Suprapubic skin (tissue), 4 donors: ENCODE data around the gene NOS1AP. TPM values are rescaled to one million over a fixed set of nuclear protein-coding genes. Genes with fewer than 3 reads are reported as not detected.

Experiments
- DNase-seq, 2 donors: peaks; one replicate each; pipeline ENCODE4 v3.0.0-alpha.2; 2019; ENCODE audit warnings: low spot score in 2 of 2
- H3K27ac ChIP-seq: fragments of 200-600 bp; sonication (generic); one replicate; pipeline ENCODE4 v1.5.1; 2019
- H3K27me3 ChIP-seq: fragments of 200-600 bp; sonication (generic); one replicate; pipeline ENCODE4 v1.5.1; 2019
- H3K36me3 ChIP-seq: fragments of 200-600 bp; sonication (generic); one replicate; pipeline ENCODE4 v1.5.1; 2019
- H3K4me1 ChIP-seq: fragments of 200-600 bp; sonication (generic); one replicate; pipeline ENCODE4 v1.5.1; 2019
- H3K4me3 ChIP-seq: fragments of 200-600 bp; sonication (generic); one replicate; pipeline ENCODE4 v1.5.1; 2019; ENCODE audit warnings: mild to moderate bottlenecking
- H3K9me3 ChIP-seq: fragments of 200-600 bp; sonication (generic); one replicate; pipeline ENCODE4 v1.5.1; 2019
- EP300 ChIP-seq: sonication (generic); formaldehyde crosslinking; IDR thresholded peaks from one replicate; pipeline ENCODE4 v1.6.1; 2017; ENCODE audit warnings: antibody characterized with exemption
- POLR2A ChIP-seq, 2 donors: fragments of 450-650 bp; IDR thresholded peaks; one replicate each; pipeline ENCODE4 v1.6.1; 2017; ENCODE audit warnings: antibody characterized with exemption in 2 of 2, mild to moderate bottlenecking in 2 of 2, moderate library complexity in 2 of 2
- POLR2AphosphoS5 ChIP-seq, 3 donors: sonication (generic); formaldehyde crosslinking; IDR thresholded peaks; one replicate each; pipeline ENCODE4 v1.6.1; 2017; ENCODE audit warnings: antibody characterized with exemption in 3 of 3
- WGBS: methylation state at CpG from one replicate; pipeline ENCODE4 v1.1.5; 2018; 5-methylcytosine and 5-hydroxymethylcytosine counted together
- total RNA-seq, 4 donors: library from RNA; depleted of rRNA; stranded (reverse); fragments of >200 nt; gene quantifications; one replicate each; pipeline ENCODE4 v1.1.0, GENCODE V29; 2016
- TF ChIP-seq, protein P1 (sequence below), 2 donors: fragments of 200-600 bp in 1 of 2; fragments of 450-650 bp in 1 of 2; sonication (generic) in 1 of 2; IDR thresholded peaks; one replicate each; pipeline ENCODE4 v1.5.1; 2016 to 2019; ENCODE audit warnings: antibody characterized with exemption in 2 of 2, mild to moderate bottlenecking in 1 of 2, moderate library complexity in 1 of 2

The NOS1AP gene
- total RNA-seq, 4 donors from 2014 or later = 1.9 to 9.5 (median 3.3) TPM

DNA sequence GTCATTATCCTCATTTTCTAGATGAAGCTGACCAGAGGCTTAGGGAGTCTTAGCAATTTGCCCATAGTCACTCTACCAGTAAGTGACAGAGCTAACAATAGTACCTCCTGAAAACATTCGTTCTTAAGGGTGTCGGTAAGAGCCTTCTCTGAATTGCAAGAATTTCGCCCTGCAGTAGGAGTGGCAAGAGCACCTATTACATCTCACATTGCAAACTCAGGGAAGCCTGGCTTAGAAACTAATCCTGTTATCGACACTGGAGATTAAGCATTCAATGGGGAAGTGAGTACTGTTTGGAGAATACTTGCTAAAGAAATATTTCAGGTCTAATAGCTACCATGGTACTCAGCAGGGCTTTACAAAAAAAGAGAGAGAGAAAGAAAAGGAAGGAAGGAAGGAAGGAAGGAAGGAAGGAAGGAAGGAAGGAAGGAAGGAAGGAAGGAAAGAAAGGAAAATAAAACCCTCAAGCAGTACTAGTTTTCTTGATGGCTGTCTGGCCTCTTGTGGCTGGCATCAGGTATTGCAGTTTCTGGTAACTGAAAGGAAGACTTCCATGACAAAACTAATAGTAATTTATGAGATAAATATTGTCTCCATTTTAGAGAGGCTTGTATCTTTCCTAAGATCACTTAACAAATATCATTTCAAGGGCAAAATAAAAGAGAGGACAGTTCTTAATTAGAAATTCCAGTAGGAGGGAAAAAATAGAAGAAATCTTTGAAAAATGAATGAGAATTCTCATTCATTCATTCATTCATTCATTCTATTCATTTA, 322.5 kb downstream of the NOS1AP start:
- TF ChIP-seq POLR2AphosphoS5 (IDR thresholded peaks at IDR 0.05) = no peak
- TF ChIP-seq, protein P1, sequence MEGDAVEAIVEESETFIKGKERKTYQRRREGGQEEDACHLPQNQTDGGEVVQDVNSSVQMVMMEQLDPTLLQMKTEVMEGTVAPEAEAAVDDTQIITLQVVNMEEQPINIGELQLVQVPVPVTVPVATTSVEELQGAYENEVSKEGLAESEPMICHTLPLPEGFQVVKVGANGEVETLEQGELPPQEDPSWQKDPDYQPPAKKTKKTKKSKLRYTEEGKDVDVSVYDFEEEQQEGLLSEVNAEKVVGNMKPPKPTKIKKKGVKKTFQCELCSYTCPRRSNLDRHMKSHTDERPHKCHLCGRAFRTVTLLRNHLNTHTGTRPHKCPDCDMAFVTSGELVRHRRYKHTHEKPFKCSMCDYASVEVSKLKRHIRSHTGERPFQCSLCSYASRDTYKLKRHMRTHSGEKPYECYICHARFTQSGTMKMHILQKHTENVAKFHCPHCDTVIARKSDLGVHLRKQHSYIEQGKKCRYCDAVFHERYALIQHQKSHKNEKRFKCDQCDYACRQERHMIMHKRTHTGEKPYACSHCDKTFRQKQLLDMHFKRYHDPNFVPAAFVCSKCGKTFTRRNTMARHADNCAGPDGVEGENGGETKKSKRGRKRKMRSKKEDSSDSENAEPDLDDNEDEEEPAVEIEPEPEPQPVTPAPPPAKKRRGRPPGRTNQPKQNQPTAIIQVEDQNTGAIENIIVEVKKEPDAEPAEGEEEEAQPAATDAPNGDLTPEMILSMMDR (IDR thresholded peaks at IDR 0.05) = peak; percentile 43 to 78
- TF ChIP-seq EP300 = no peak
- TF ChIP-seq POLR2A (IDR thresholded peaks at IDR 0.05) = no peak
- Histone ChIP-seq H3K4me3 (no peak overlapping the region), H3K27ac (no peak overlapping the region), H3K9me3 (no peaks in the 10 kb centered on the region), H3K27me3 (peaks cover 7% of the 10 kb centered on the region), H3K36me3 (no peaks in the 10 kb centered on the region), H3K4me1 (peaks cover 11% of the 10 kb centered on the region)
- 52% methylated on average over 4 of the region's 4 CpGs for WGBS
- no peak for DNase-seq

DNA sequence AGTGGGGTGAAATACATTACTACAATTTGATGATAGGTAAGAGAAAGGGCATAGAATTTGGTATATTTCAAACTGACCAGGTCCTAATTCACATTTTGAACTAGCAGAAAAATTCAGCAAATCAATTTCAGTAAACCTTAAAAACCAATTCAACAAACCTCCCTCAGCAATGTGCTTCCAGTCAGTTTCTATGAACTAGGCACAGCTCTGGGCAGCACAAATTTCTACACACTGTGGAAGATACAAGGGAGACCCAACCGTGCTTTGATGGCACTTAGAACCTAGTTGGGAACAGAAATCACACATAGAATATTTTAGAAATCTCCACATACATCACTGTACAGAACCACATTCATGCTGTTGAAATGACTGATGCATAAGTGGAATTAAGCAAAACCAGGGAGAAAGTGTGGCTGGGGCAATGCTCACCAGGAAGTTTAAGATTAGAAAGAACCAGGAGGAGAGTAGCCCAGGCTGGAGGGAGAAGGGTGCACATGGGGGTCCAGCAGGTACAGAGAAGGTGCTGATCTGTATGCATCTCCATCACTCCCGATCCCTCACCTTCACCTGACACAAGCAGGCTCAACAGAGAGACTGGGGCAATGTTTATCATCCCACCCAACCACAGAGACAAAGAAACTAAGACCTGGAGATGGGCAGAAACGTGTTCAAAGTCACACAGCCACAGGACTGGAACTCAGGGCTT, 326.9 kb downstream of the NOS1AP start:
- TF ChIP-seq, protein P1 (IDR thresholded peaks at IDR 0.05) = no peak
- no peak for TF ChIP-seq POLR2AphosphoS5 (IDR thresholded peaks at IDR 0.05)
- no peak for TF ChIP-seq POLR2A (IDR thresholded peaks at IDR 0.05)
- TF ChIP-seq EP300 = no peak
- peaks cover 22% of the 10 kb centered on the region for H3K27me3 ChIP-seq
- no peaks in the 10 kb centered on the region for H3K9me3 ChIP-seq
- DNase-seq = no peak
- H3K36me3 ChIP-seq = no peaks in the 10 kb centered on the region
- no peak overlapping the region for H3K4me3 ChIP-seq
- H3K27ac ChIP-seq = no peak overlapping the region
- H3K4me1 ChIP-seq = no peaks in the 10 kb centered on the region
- WGBS = 89% methylated on average over 3 of the region's 3 CpGs

DNA sequence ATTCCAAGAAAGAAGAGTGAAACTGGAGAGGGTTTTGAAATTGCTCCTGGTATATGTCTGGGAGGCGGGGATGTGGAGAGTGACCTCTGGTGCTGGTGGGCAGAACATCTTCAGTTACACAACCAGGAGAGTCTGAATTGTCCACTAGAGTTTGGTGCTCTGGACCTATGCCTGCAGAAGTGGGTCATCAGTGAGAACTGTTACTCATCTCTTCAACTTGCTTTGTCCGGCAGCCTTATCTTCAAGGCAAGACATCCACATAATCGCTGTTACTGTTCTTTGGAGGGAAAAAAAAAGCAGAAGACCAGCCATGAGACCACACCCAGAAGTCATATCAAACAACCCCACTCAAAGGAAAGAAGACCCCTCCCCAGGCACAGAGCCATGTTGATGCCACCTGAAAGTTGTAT, 327.6 kb downstream of the NOS1AP start:
- 89% methylated on average over 3 of the region's 3 CpGs for WGBS
- no peak overlapping the region for H3K4me3 ChIP-seq
- H3K27ac ChIP-seq = no peak overlapping the region
- no peak for DNase-seq
- H3K27me3 ChIP-seq = peaks cover 22% of the 10 kb centered on the region
- H3K4me1 ChIP-seq = no peaks in the 10 kb centered on the region
- H3K36me3 ChIP-seq = no peaks in the 10 kb centered on the region
- no peak for TF ChIP-seq EP300
- TF ChIP-seq POLR2AphosphoS5 (IDR thresholded peaks at IDR 0.05) = no peak
- no peak for TF ChIP-seq POLR2A (IDR thresholded peaks at IDR 0.05)
- TF ChIP-seq, protein P1 (IDR thresholded peaks at IDR 0.05) = no peak
- H3K9me3 ChIP-seq = no peaks in the 10 kb centered on the region

DNA sequence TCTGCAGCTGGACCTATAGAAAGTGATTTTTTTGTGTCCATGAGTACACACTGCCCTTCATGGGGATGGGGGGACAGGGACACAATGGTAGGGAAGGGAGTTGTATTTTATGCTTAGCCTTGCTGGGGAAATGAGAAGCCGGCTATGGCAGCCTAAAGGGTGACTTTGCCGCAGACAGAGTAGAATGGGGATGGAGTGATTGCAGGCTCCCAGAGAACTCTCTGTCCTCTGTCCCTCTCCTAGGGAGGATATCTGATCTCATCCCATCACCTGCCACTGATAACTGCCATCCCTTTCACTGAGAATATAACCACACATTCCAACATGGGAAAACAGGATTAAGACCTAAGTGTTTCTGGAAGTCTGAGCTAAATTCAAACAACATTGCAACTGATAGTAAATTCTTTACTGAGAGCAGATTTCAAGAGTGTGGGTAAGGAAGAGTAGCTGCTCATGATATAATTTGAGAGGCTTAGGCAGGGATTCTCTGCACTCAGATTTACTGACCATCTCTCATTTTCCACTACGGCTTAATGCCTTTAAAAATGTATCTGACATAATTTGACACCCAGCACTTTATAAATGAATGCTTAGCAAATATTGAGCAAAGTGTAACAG, 328.6 kb downstream of the NOS1AP start:
- H3K9me3 ChIP-seq = no peaks in the 10 kb centered on the region
- DNase-seq = no peak
- peaks cover 24% of the 10 kb centered on the region for H3K27me3 ChIP-seq
- 81% methylated on average over 3 of the region's 3 CpGs for WGBS
- no peak overlapping the region for H3K4me3 ChIP-seq
- TF ChIP-seq POLR2AphosphoS5 (IDR thresholded peaks at IDR 0.05) (no peak), POLR2A (IDR thresholded peaks at IDR 0.05) (no peak), EP300 (no peak)
- TF ChIP-seq, protein P1 (IDR thresholded peaks at IDR 0.05) = no peak
- H3K4me1 ChIP-seq = no peaks in the 10 kb centered on the region
- no peaks in the 10 kb centered on the region for H3K36me3 ChIP-seq
- H3K27ac ChIP-seq = no peak overlapping the region
